ENCODE results near the gene LDB2. TPM values are rescaled to one million over a fixed set of nuclear protein-coding genes. Genes with fewer than 3 reads are reported as not detected.

Gene LDB2
- polyA plus RNA-seq, 3 donors = not detected

DNA sequence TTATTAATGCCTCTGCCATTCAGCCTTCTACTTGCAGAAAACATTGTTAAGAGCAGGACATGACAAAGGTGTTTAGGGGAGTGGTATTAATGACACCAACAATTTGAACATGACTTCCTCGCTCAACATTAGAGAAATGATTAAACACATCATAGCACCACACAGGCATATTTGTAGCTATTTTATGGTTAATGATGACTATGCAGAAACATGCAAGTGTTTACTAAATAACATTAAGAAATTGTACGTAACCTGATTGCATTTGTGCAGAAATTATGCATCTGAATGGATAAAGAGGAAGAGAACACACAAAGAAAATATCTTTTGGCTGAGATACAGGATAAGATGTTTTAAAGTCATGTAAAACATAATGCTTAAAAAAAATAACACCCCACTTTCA lies 323.5 kb downstream of the LDB2 start:
- H3K4me1 ChIP-seq (ENCODE audit: control insufficient read depth in 1 of 2, insufficient read depth in 2 of 2, low read length in 2 of 2) = no peaks in the 10 kb centered on the region
- H3K27ac ChIP-seq (ENCODE audit: low read depth in 1 of 2, low read length in 2 of 2) = no peak overlapping the region
- no peaks in the 10 kb centered on the region for H3K27me3 ChIP-seq (ENCODE audit: control insufficient read depth in 2 of 2, insufficient read depth in 2 of 2, low read length in 2 of 2)
- Mint-ChIP-seq H3K9me3 (peaks cover 0 to 3% (median 1%) of the 10 kb centered on the region in 7 donors), H3K4me3 (no peak overlapping the region), H3K27ac (no peak overlapping the region), H3K36me3 (no peaks in the 10 kb centered on the region), H3K27me3 (ENCODE audit: low read depth in 3 of 3) (peaks cover 1 to 4% (median 2%) of the 10 kb centered on the region in 3 donors), H3K4me1 (no peaks in the 10 kb centered on the region)
- no peak overlapping the region for H3K4me2 ChIP-seq (replicated peaks; ENCODE audit: extremely low read depth, low read length, poor library complexity, severe bottlenecking)
- TF ChIP-seq CTCF (IDR thresholded peaks at IDR 0.05) = no peak
- no peak overlapping the region for H3K9ac ChIP-seq (ENCODE audit: insufficient read depth, low read length, poor library complexity, severe bottlenecking)
- H3K9me3 ChIP-seq (replicated peaks in 1 of 2; ENCODE audit: control insufficient read depth in 1 of 2, insufficient read depth in 1 of 2, low read length in 2 of 2) = no peaks in the 10 kb centered on the region
- intact Hi-C loops (cut with micrococcal nuclease) = no loop called here
- no peaks in the 10 kb centered on the region for H3K36me3 ChIP-seq (replicated peaks in 1 of 2; ENCODE audit: control insufficient read depth in 1 of 2, insufficient read depth in 2 of 2, low read length in 2 of 2)
- no peak overlapping the region for H2AFZ ChIP-seq (ENCODE audit: insufficient read depth, low read depth, low read length, poor library complexity, severe bottlenecking)
- H4K20me1 ChIP-seq (ENCODE audit: insufficient read depth, low read length) = no peaks in the 10 kb centered on the region
- H3K4me3 ChIP-seq (replicated peaks in 1 of 3; ENCODE audit: low read depth in 2 of 3, low read length in 3 of 3) = no peak overlapping the region
- no CpG with 5 or more reads among the region's 2 CpGs for WGBS (ENCODE audit: insufficient coverage)
- H3K79me2 ChIP-seq (ENCODE audit: insufficient read depth, low read length) = no peaks in the 10 kb centered on the region
- DNase-seq = no peak

GRCh38 chr4:16573739-16574138 lies 324.7 kb downstream of the LDB2 start:
- intact Hi-C loops (cut with micrococcal nuclease) = no loop called here
- H3K4me2 ChIP-seq (replicated peaks; ENCODE audit: extremely low read depth, low read length, poor library complexity, severe bottlenecking) = no peak overlapping the region
- no peaks in the 10 kb centered on the region for H3K4me1 ChIP-seq (ENCODE audit: control insufficient read depth in 1 of 2, insufficient read depth in 2 of 2, low read length in 2 of 2)
- Mint-ChIP-seq H3K36me3 (no peaks in the 10 kb centered on the region), H3K27me3 (ENCODE audit: low read depth in 3 of 3) (peaks cover 1 to 4% (median 2%) of the 10 kb centered on the region in 3 donors), H3K27ac (no peak overlapping the region), H3K9me3 (peaks cover 0 to 4% (median 1%) of the 10 kb centered on the region in 7 donors), H3K4me3 (no peak overlapping the region), H3K4me1 (no peaks in the 10 kb centered on the region)
- H3K27ac ChIP-seq (ENCODE audit: low read depth in 1 of 2, low read length in 2 of 2) = no peak overlapping the region
- H3K9me3 ChIP-seq (replicated peaks in 1 of 2; ENCODE audit: control insufficient read depth in 1 of 2, insufficient read depth in 1 of 2, low read length in 2 of 2) = no peaks in the 10 kb centered on the region
- H4K20me1 ChIP-seq (ENCODE audit: insufficient read depth, low read length) = no peaks in the 10 kb centered on the region
- TF ChIP-seq CTCF (IDR thresholded peaks at IDR 0.05) = no peak
- no peak for DNase-seq
- no peaks in the 10 kb centered on the region for H3K36me3 ChIP-seq (replicated peaks in 1 of 2; ENCODE audit: control insufficient read depth in 1 of 2, insufficient read depth in 2 of 2, low read length in 2 of 2)
- no peaks in the 10 kb centered on the region for H3K79me2 ChIP-seq (ENCODE audit: insufficient read depth, low read length)
- no peaks in the 10 kb centered on the region for H3K27me3 ChIP-seq (ENCODE audit: control insufficient read depth in 2 of 2, insufficient read depth in 2 of 2, low read length in 2 of 2)
- WGBS (ENCODE audit: insufficient coverage) = 13% methylated on average over 3 of the region's 5 CpGs
- no peak overlapping the region for H3K4me3 ChIP-seq (replicated peaks in 1 of 3; ENCODE audit: low read depth in 2 of 3, low read length in 3 of 3)
- no peak overlapping the region for H2AFZ ChIP-seq (ENCODE audit: insufficient read depth, low read depth, low read length, poor library complexity, severe bottlenecking)
- H3K9ac ChIP-seq (ENCODE audit: insufficient read depth, low read length, poor library complexity, severe bottlenecking) = no peak overlapping the region

All from CD14-positive monocyte (primary cell).